GM21528 (cell line): Measurements from ENCODE around the gene ABCA7.
"Not testable (repeated sequence)": the region's sequence is repeated elsewhere in the genome, so short reads cannot be mapped to it uniquely, and the experiment has no call there.

Source experiments
- ATAC-seq: cut with Tn5 transposase; IDR thresholded peaks from one replicate; pipeline ENCODE4 v1.9.1; 2021; ENCODE audit warnings: mild to moderate bottlenecking, moderate library complexity; ENCODE audit not compliant: unreplicated experiment, low FRiP score

The ABCA7 gene

DNA sequence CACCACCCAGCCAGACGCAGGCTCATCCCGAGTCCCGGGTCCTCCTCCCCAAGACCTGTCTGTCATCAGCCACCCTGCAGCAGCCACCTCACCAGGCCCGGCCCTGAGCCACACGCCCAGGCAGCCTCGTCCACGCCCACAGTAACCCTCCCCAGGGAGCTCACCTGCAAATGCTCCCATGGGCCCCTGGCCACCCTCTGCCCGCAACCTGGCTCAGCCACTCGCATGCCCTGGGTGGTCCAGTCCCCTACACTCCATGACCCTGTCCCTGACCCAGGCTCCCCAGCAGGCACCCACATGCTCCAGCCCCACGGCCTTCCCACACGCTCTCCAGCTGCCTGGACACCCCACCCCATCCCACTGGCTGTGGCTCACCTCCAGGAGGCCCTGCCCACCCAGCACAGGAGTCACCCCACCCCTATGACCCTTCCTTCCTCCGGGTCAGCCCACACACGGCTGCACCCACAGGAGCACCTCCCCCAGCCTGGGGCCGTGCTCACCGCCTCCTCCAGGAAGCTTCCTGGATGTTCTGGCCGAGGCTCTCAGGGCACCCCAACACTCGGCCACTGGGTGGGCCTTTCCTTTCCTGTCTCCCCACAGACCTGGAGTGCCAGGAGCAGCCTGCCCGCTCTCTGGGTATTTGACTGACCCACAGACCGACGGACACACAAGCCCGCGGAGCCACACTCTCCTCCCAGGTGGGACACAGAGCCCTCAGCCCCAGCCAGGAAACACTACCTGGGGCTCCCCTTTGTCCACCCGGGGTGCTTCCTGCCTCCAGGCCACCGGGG lies 22.6 kb upstream of the ABCA7 start:
- no peak for ATAC-seq

DNA sequence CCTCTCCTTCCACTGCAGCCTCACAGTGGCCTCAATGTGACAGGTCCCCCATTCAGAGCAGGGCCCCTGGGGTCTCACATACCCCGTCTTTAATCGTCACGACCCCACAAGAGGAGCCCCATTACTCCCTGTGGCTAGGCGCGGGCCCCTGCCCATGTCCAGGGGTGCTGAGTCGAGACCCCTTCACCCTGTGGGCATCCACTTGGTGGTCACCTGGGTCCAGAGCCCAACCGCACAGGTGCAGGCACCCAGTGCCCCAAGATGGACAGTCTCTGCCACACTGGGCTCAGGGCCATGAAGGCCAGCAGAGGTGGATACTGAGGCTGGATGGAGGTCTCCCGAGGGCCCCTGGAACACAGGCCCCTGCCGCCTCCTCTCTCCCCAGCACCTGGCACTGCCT lies 22.0 kb upstream of the ABCA7 start:
- ATAC-seq: no peak

DNA sequence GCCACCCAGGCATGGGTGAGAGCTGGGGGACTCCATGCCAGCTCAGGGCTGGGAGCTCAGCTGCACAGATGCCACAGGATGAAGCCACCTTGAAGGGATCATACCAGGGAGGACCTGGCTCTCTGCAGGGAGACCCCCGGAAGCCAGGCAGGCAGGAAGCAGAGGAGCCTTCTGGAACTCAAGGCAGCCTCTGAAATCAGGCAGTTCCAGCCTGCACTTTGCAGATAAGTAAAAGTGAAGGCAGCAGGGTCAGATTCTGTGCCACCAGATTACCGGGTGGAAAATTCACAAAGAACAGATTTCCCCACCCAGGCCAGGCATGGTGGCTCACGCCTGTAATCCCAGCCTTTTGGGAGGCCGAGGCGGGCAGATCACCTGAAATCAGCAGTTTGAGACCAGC lies 21.5 kb upstream of the ABCA7 start:
- ATAC-seq: no peak

DNA sequence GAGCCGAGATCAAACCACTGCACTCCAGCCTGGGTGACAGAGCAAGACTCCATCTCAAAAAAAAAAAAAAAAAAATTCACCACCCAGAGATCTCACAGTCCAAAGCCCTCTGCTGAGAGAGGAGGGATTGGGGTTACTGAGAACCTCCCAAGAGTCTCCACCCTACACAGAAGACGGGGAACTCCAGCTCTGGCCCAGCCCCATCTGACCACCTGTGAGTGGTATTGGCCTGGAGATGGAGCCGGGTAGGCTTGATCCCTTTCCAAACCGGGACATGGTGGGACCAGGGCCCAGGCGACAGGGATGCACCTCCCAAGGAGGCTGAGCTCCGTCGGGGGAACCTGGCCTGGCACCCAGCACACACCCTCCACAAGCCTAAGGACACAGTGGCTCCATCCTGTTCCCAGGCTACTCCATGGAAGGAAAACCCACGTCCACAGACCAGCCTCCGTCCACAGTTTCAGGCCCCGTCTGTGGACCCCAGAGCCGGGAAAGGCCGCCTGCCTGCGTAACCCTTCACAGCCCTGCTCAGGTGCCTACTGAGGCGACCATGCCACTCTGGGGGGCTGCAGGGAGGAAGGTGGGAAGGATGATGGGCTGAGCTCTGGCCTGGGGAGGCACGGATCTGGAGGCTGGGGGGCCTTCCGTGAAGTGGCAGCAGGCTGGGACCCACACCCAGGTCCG lies 20.8 kb upstream of the ABCA7 start:
- ATAC-seq: no peak

DNA sequence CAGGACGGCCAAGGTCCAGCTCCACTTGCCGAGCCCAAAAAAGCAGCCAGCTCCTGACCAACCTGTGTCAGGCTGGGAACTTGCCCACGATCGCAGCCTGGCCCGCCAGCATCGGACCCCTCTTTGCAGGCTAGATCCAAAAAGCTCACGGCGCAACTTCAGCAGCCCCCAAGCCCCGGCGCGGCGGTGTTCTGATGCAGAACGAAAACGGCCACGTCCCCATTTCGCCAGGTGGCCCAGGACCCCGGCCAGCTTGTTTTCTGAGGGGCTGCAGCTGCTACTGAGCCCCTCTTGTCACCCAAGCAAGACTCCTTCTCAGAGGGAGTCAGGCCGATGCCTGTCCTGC lies 20.3 kb upstream of the ABCA7 start:
- ATAC-seq: no peak

DNA sequence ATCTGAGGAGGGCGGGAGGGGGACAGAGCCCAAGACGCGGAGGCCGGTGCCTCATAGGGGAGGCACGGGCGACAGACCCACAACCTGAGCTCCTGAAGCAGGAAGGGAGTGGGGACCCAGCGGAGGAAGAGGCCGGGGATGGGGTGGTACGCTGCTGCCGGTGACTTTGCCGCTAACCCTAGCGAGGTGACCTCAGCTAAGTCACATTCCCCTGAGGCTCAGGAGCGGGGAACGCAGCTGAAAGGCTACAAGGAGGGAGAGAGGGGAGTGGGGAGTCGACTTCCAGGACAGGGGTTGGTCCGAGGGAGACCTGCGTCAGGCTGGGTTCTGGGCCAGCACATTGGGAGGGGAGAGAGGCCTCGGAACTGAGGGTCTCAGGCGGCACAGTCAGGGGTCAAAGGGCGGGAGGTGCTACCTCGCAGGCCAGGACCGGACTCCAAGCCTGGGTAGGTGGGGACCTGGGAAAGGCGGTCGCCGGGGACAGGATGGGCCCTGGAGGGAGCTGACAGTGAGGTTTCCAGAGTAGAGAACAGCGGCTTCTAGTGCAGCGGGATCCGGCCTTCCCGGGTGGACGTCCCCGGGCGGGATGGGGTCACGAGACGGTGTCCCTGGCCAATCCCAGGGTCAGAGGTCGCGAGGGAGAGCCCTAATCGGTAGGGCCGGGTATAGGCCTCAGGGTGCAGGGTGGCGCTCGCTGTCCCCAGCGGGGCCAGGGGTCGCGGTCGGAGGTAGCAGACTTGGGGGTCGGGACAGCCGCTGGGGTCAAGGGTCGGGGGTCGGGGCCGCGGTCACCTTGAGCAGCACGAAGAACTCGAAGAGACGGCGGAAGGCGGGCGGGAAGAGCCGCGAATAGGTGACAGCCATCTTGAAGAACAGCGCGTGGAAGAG lies 19.7 kb upstream of the ABCA7 start:
- peak; percentile 2 for ATAC-seq

DNA sequence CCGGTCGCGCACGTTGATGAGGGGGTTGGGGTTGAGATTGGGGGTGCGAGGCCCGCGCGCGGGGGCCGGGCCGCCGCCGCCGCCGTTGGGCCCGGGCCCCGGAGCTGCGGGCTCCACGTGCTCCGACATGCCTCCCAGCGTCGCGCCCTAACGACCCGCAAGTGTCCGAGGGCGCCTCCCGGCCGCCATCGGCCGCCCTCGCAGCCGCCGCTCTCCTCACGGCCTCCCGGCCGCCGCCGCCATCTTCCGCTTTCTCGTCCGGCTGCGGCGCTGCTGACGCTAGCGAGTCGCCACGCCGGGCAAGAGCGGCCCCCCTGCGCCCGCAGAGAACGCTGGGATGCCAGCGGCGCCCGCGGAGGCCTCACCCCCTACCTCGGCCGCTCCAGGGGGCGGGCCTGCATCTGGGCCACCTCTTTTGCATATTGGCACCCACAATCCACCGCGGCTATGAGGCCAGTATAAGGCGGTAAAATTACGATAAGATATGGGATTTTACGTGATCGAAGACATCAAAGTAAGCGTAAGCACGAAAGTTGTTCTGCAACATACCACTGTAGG lies 19.0 kb upstream of the ABCA7 start, which contains the start of gene TMEM259:
Gene TMEM259, minus strand, starts transcription at position 256 of the 558 bp plus-strand sequence. Its CDS starts 127 bp downstream, at position 129.
- peak; percentile 67 for ATAC-seq

DNA sequence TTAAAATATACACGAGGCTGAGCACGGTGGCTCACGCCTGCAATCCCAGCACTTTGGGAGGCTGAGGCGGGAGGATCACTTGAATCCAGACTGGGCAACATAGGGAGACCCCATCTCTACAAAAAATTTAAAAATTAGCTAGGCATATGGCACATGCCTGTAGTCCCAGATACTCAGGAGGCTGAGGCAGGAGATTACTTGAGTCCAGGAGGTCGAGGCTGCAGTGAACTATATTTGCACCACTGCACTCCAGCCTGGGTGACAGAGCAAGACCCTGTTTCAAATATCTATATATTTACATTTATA lies 16.1 kb upstream of the ABCA7 start:
- ATAC-seq: not testable (repeated sequence)

DNA sequence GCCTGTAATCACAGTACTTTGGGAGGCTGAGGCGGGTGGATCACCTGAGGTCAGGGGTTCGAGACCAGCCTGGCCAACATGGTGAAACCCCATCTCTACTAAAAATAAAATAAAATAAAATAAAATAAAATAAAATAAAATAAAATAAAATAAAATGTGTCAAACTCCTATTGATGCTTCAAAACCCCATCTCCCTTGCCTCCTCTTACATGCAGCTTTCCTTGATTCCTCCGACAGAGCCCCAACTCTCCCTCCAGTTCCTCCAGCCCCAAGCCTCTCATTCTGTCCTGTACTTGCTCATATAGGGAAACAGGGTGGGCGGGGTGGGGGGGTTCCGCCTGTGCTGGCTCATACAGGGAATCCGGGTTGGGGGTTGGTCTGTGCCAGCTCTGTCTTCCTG lies 14.8 kb upstream of the ABCA7 start:
- not testable (repeated sequence) for ATAC-seq

DNA sequence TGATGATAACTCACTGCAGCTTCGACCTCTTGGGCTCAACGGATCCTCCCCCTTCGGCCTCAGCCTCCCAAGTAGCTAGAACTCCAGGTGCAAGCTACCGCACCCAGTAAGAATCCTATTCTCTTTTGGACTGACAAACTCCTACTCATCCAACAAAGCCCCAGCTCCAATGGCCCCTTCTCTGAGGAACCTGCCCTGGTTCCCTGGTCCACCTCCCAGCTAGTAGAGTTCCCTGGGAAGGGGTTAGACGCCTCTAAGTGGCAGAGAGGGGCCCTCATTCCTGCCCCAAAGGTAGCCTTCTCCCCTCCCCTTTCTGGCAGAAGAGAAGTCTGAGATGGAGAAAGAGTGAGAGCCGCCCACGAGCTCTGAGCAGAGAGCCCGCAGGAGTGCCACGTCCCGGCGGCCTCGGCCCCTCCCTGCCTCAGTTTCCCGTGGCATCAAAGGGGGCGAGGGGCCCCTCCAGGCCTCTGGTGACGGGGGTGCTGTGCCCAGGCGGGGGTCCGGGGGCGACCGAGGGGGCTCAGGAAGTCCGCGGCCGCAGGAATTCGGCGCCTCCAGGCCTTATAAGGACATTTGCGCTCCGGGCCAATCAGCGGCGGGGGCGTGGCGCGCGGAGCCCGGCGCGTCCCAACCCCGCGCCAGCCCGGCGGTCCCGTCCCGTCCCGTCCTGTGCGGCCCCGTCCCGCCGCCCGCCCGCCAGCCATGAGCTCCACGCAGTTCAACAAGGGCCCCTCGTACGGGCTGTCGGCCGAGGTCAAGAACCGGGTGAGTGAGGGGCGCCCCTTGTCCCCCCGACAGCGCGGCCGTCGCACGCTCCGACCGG lies 13.7 kb upstream of the ABCA7 start, which contains the start of gene CNN2:
Gene CNN2, plus strand, starts transcription at position 649 of the 823 bp plus-strand sequence. Its CDS starts 54 bp downstream, at position 703.
- ATAC-seq: no peak

DNA sequence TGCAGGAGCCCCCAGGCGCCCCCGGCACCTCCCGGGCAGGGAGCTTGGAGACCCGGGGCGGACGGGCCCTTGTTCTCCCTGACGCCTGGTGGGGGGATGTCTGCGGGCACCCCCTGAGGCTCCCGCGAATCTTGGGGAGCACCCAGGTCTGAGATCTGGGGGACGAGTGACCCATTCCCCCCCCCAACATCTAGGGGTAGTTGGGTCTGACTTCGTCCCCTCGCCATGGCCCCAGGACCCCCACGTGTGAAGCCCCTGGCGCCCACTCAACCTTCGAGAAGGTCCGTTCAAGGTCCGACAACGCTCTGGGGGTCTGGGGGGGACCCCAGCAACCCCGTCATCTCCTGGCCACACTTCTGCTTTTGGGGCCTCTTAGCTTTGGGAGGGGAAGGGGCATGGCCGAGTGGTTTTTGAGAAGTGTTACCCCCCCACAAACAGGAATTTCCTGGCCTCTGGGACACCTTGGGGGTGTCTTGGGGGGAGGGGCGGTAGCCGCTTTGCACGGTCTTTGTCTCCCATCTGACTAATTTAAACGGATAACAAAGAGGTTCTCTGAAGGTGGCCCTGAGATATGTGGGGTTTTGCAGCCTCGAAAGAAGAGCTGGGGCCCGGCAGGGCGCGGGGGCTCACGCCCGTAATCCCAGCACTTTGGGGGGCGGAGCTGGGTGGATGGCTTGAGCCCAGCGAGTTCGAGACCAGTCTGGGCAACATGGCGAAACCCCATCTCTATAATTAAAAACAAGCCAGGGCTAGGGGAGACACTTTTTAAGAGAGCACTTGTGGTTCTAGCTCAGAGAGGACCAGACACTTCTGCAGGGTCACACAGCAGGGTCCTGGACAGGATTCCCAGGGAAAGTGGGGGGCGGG lies 12.9 kb upstream of the ABCA7 start:
- no peak for ATAC-seq

DNA sequence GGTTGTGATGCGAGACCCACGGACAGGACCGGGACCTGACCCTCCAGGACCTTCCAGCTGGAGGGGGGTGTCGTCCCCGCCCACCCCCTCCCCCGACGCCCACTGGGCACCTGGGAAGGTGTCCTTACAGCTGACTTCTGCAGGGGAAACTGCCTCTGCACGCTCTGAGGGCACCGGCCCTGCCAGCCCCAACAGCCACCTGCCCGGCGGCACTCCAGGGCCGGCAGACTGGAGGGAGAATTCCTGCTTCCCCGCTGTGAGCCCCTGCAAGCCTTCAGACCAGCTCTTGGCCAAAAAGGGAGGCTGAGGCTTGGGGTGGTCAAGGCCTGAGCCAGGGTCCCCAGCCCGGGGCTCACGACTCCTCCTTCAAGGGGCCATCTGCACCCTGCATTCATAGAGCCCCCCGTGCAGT lies 12.3 kb upstream of the ABCA7 start:
- no peak for ATAC-seq

DNA sequence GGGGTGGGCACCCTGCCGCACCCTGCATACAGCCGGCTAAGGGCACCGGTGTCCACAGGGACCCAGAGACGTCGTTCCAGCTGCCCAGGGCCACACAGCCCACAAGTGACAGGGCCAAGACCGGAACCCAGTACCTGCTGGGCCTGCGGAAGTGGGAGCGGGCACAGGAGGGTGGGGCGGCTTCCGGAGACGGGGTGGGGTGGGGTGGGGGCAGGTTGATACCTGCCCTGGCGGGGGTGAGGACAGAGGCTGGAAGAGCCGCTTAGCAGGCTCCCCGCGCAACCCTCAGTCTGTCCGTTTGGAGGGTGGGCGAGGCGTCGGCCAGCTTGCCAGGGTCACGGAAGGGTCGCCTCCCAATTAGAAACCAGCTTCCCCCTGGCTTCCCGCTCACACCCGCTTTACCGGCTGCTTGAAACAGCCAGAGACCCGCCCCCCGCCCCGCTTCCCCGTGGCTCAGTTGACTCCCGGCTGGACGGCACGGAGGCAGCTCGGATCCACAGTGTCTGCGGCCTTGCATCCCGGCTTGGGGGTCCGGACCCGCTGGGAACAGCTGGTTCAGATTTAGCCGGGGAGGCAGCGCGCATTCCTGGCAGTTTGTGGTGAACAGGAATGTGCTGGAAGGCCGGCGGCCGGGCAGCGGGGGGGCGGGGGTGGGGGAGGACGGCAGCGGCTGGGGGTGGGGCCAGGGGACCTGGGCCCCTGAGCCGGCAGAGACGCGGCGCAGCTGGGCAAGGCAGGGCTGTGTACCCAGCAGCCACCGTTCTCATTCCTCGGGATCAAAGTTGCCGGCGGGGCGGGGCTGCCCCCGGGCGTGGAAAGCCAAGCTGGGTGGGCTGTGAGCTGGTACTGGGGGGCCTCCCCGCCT lies 11.6 kb upstream of the ABCA7 start:
- ATAC-seq: no peak

DNA sequence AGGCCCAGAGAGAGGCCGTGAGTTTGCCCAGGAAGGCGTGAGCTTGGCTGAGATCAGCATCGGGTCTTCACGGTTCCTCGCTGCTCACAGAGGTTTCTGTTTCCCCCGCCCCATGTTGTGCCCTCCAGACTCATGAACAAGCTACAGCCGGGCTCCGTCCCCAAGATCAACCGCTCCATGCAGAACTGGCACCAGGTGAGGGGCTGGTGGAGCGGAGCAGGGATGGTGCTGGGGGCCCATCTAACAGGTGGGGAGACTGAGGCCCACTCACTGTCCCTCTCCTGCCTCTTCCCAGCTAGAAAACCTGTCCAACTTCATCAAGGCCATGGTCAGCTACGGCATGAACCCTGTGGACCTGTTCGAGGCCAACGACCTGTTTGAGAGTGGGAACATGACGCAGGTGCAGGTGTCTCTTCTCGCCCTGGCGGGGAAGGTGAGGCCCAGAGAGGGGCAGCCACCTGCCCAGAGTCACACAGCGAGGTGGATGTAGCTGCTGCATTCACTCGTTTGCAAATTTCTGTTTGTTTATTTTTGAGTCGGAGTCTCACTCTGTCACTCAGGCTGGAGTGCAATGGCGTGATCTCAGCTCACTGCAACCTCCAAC lies 7.5 kb upstream of the ABCA7 start:
- ATAC-seq: no peak

DNA sequence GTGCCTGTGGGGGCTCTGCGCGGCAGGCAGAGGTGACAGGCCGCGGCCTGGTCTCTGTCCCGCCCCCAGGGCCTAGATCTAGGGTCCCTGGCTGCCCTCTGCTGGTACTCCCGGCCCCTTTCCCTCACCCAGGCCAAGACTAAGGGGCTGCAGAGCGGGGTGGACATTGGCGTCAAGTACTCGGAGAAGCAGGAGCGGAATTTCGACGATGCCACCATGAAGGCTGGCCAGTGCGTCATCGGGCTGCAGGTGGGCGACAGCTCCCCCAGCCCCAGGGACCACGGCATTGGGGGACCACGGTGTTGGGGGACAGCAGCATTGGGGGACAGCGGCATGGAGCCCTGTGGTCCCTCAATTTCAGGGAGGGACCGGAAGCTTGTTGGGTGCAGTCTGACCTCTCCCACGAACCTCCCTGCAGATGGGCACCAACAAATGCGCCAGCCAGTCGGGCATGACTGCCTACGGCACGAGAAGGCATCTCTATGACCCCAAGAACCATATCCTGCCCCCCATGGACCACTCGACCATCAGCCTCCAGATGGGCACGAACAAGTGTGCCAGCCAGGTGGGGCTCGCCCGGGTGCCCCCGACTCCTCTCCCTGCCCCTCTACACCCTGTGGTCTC lies 3.8 kb upstream of the ABCA7 start:
- no peak for ATAC-seq

DNA sequence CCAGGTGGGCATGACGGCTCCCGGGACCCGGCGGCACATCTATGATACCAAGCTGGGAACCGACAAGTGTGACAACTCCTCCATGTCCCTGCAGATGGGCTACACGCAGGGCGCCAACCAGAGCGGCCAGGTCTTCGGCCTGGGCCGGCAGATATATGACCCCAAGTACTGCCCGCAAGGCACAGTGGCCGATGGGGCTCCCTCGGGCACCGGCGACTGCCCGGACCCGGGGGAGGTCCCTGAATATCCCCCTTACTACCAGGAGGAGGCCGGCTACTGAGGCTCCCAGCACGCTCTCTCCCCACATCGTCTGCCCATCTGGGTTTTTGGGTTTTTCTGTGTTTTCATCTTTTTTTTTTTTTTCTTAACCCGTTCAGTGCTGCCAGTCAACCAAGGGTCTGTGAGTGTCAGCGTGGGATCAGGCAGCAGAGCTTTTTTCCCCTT lies 2.3 kb upstream of the ABCA7 start:
- ATAC-seq: peak; percentile 1

DNA sequence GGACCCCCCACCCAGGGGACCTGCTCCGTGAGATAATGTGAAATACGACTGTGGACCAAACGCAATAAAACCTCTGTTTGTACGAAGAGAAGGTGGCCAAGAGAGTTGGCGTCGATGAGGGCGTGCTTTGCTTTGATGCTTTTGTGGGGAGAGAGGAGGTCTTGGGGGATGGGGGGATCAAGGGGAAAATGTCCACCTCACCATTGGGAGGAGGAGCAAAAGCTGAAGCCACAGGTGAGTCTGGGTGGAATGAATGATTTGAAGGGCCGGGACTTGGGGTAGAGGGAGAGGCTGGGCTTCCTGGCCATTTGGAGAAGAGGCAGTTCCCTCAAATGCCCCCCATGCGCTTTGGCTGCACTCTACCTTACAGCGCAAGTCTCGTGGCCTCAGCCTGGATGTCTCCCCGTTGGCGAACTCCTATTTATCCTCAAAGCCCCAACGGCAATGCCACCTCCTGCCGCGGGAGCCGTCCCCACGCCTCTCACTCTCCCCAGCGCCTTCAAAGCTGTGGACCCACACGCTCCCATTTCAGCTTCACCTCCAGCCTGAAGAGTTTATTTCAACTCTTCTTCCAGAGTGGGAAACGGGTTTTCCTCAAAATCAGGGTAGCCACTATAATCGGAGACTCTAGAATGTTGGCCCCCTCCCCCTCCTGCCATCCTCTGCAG lies 795 bp upstream of the ABCA7 start:
- no peak for ATAC-seq
